Left cardiac atrium (tissue), 4 donors: ENCODE results near the gene XPNPEP1. TPM values are rescaled to one million over a fixed set of nuclear protein-coding genes. Genes with fewer than 3 reads are reported as not detected.

Source experiments
- ATAC-seq, 2 donors: fragments of 200-7000 bp; cut with Tn5 transposase; one replicate each; pipeline ENCODE4 v1.9.1; 2020; ENCODE audit warnings: mild to moderate bottlenecking in 2 of 2, moderate library complexity in 2 of 2
- DNase-seq: peaks from one replicate; pipeline ENCODE4 v3.0.0-alpha.2; 2020
- intact Hi-C, 2 donors: fragments of 100-400 bp; cut with DNase I; formaldehyde crosslinking; loops; one replicate each; pipeline versions ENCODE4 v1.14.1 to v1.15.1; 2022 to 2023
- long read RNA-seq: library from polyadenylated mRNA; unstranded; transcript quantifications from one replicate; pipeline ENCODE4 v2.0.0, GENCODE V29; 2021
- total RNA-seq, 2 donors: library from RNA; stranded (reverse); fragmentation: NEBNext Ultra II Directional; extraction: Animal tissue kit (Norgen Biotek cat#: 25700); gene quantifications; one replicate each; pipeline ENCODE4 v1.2.1, GENCODE V29; 2021
- donor health status: DM: no; HTN: yes; CAD: no.
- donor health status: DM: no; HTN: yes; CAD: no; lungs with severe emphysema.
- donor health status: DM: yes; HTN: yes; CAD: no.
- donor health status: Dilated cardiomyopathy.

Gene XPNPEP1
- 10 to 100 TPM; 36.3 to 40.7 TPM for total RNA-seq
- long read RNA-seq, transcript XPNPEP1-218 (21 exons, 2,539 nt): major isoform, 66 of 88 reads
- long read RNA-seq, partial matches to known transcripts: 3 of 88 reads
- long read RNA-seq, other reads (novel, unspliced or antisense): 16 of 88 reads

DNA sequence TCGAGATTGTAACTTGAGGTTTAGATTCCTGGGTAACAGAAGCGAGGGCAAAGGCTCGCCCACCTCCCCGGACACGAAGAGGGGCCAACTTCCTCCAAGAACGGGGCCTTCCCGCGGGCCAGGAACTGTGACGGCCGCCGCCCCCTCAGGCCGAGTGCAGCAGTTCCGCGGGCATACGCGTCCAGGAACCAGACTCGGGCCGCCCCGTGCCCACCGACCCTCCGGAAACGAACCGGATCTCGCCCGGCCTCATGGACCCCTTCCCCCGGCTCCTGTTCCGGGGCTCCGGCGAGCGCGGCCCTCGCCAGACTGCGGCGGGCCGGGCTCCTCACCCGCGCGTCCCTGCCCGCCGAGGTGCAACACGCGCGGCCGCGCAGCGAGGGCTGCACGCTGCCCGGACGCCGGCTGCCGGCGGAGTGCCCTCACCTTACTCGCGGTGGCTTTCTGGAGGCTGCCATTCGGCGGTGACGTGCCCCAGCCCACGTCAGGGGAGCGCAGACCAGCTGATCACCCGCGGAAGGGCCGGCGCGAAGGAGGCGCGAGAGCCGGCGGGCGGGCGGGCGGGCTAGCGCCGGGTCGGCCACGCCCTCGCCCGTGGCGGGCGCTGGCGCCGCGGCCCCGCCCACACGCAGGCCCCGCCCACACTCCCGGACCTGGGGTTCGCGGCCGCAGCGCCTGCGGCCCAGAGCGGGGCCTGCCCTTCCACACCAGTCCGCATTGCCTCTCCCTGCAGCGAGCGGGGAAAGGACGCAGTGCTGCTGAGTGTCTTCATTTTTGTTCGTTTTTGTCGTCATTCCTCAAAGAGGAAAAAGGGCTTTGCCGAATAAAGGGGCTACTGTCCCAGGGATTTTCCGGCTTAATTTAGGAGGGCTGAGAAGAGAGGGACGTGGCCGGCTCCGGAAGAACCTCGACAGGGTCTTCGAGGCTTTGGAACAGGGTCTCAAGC is at the start of gene XPNPEP1:
TSS of gene XPNPEP1 (minus strand) at position 536 of the 946 bp plus-strand sequence. CDS start at position 458, 78 bp downstream.
- ATAC-seq (peak; percentile 98 to 99), DNase-seq (peak; percentile 92)
- intact Hi-C loops: loop anchor here in 1 of 2 donors (5.0 kb wide), 1 partner anchor 36 kb away; no protein-coding TSS in a partner anchor

- intact Hi-C loops: loop anchor here in 1 of 2 donors (10.0 kb wide), 1 partner anchor 88 kb away; no protein-coding TSS in a partner anchor
- no peak for ATAC-seq
Measured at GRCh38 chr10:109972372-109973001, 49.2 kb upstream of the XPNPEP1 start.

GRCh38 chr10:109971634-109972033 is 48.3 kb upstream of the XPNPEP1 start:
- intact Hi-C loops: loop anchor here in 1 of 2 donors (10.0 kb wide), 1 partner anchor 87 kb away; no protein-coding TSS in a partner anchor
- ATAC-seq: no peak

More at GRCh38 chr10:109972372-109973001, 49.2 kb upstream of the XPNPEP1 start:
- DNase-seq: no peak

DNA sequence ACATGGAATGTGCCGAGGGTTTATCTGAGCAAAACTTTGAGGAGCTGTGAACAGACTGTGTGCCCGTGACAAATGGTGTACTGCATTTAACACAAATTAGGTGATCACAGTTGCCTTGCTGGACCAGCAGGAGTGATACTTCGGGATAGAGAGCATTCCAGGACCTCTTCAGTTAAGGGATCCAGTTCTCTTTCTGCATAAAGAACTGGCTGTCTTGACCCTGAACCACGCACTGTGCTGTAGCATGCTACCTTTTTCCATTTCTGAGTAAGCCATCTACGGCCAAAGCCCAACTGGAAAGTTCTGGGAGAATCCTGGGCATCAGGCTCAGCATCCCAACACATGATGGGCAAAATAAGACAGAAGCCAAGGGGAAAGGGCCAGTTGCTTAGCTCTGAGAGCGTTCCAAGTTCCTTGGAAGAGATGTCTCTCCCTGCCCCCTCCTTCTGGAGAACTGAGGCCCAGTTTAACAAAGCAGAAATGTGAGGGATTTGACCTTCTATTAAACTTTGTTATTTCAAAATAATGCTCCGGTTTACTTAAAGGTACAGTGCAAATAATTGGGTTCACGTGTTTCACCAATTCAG is 46.5 kb upstream of the XPNPEP1 start:
- intact Hi-C loops: loop anchor here in 1 of 2 donors (10.0 kb wide), 1 partner anchor 85 kb away; no protein-coding TSS in a partner anchor
- DNase-seq (no peak), ATAC-seq (no peak)

More at GRCh38 chr10:109971634-109972033, 48.3 kb upstream of the XPNPEP1 start:
- DNase-seq: no peak

DNA sequence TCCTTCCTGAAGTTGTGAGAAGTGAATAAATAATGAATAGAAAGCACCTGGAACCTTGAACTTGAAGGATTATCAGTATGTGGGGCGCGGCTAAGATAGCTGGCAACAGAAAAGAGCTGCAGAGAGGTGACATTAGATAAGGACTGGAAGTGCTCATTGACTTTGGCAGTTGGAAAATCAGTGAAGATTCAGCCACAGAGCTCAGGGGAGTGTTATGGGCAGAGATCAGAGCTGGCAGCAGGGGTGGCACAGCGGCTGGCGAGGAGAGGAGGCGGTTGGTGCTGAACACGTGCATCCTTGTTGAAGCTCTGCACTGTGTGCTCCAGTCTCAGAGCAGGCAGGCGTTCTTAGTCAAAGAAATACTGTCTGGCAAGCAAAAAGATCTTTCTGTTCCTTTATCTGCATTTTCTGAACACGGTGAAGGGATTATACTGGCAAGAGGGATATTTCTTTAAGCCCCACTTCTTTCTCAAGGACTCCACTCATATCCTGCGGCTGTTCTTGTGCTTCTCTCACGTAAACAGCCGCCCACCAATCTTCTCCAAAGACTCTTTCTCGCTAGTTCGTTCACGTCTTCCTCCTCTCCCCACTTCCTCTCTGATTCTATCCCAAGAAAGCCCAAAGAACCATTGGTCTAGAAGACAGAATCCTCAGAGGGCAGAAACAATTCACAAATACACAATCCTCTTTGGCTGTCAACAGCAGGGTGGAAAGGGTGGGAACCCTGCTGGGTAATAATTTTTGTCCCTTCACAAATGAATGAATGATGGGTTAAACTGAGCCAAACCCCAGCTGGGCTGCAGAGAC is 45.8 kb upstream of the XPNPEP1 start:
- ATAC-seq (peak; percentile 42 to 68), DNase-seq (no peak)
- intact Hi-C loops: no loop called here

DNA sequence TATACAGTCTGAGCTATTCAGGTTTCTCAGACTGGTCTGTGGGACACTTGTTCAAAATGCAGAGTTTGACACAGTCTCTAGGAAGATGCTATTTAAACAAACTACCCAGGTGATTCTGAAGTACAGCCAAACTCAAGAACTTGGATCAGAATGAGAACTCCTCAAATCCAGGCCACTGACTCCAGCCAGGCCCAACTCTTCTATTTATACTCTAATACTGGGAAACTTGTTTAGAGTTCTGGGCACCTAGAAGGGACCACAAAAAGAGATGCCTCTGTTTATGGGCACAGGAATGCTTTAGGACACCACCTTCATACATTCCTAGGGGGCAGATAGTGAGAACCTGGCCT is 44.4 kb upstream of the XPNPEP1 start:
- ATAC-seq: no peak
- DNase-seq: no peak
- intact Hi-C loops: no loop called here

DNA sequence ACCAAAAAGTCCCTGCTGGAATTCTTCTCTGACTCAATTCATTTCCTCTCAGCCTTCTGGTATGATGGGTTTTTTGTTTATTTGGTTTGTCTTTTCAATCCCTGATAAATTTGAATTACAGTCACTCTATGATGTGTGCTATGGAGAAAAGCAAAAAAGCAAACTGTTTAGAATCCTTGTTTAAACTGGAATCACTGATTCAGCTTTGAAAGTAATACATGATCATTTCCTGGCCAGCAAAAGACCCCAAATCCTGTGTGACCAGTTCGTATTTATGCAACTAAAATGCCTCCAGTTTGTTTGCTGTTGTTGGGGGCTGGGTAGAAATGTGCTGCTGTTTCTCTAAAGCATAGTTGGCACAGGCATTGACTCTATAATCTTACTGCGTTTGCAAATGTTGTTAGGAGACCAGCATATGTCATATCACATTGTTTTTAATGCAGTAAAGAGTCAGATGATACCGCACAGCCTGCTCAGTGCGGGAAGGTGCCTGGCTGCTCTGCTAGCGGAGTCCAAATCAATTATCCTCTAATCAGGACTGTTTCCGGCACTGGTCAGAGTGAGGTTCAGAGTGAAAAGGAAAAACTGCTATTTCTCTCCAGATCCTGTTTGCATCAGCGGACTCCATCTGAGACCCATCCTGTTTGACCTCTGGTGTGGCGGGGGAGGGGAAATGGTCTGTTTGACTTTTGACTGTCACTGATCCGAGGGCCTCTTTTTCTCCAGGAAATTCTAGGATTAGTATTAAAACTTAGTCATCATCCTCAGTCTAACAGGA is 43.8 kb upstream of the XPNPEP1 start:
- DNase-seq: peak; percentile 34
- intact Hi-C loops: no loop called here
- peak in 1 of 2 donors; percentile 24 for ATAC-seq

GRCh38 chr10:109964318-109964717 is 41.0 kb upstream of the XPNPEP1 start:
- no peak for ATAC-seq

GRCh38 chr10:109963439-109963838 is 40.1 kb upstream of the XPNPEP1 start:
- ATAC-seq (no peak), DNase-seq (no peak)
- intact Hi-C loops: no loop called here

More at GRCh38 chr10:109964318-109964717, 41.0 kb upstream of the XPNPEP1 start:
- intact Hi-C loops: no loop called here
- DNase-seq: no peak

DNA sequence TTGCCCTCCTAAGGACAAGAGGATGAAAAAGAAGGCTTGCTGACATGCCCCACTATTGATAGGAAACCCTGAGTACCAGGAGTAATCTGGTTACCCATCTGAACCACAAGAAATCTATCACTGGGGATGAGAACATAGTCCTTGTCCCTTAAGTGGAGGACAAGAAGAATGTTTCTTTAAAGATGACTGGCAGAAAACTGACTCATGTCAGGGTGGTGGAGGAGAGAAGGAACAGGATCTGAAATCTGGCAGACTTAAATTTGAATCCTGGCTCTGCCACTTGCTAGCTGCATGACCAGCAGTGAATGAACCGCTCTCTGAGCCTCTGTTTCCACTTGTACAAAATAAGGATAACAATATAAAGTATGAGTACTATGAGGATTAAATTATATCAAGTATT is 38.9 kb upstream of the XPNPEP1 start:
- intact Hi-C loops: no loop called here
- ATAC-seq: no peak
- no peak for DNase-seq

GRCh38 chr10:109961174-109962001 is 38.1 kb upstream of the XPNPEP1 start:
- DNase-seq (no peak), ATAC-seq (no peak)
- intact Hi-C loops: no loop called here

GRCh38 chr10:109960682-109961081 is 37.4 kb upstream of the XPNPEP1 start:
- ATAC-seq (no peak), DNase-seq (no peak)
- intact Hi-C loops: no loop called here

DNA sequence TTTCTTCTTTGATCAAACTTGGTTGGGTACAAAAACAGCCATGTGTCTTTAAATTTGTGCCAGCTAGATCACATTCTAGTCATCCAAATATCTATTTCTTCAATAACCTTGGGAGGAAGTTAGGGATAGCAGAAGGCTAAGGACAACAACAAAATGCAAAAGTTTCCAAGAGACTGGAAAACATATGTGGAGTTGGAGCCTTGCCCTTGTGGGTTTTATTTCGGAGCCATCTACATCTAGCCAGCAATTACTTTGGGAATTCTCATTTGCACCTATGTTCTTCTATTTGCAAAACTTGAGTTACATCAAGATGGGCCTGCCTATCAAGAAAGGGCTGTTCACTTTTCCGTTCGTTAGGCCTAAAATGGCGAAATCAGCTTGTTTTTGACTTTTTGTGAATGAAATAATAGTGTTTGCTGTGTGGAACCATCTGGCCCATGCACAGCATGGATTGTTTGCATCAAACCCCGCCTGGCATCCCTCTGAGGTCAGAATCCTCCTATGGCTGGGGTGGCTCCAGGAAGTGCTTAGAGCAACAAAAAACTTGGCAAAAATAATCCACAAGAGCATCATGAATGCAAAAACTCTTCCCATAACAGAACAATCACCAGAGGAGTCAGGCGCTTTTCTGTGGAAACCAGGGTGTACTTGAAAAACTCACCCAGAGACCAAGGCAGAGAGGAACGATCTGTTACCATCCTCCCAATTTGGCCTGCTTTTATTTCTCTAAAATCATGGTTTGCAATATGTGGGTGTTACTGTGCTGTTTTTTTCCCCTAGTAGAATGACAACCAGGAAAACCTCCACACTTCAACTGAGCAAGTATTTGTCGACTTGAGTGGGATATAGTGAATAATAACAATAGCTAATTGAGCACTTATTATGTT is 36.2 kb upstream of the XPNPEP1 start:
- ATAC-seq: no peak
- DNase-seq: no peak
- intact Hi-C loops: no loop called here

DNA sequence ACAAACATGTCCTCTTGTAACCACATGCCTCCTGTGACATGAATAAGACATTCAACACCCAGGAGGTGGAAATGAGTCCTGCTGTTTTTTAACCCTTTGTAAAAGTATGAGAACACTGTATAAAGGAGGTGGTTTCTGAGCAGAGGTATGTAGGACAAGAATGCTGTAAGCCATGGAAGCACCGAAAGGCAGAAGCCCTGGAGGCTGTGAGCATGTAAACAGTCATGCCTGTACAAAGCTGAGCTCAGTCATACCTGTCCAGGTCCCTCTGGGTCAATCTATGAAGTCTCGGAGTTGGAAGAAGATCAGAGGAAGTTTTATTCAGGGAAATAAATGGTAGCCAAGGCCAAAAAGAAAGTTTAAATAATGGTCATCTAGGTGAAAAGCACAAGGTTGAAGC is 34.7 kb upstream of the XPNPEP1 start:
- no peak for ATAC-seq
- intact Hi-C loops: no loop called here

GRCh38 chr10:109957092-109957797 is 33.9 kb upstream of the XPNPEP1 start:
- intact Hi-C loops: no loop called here
- no peak for ATAC-seq

More for the DNA sequence above, 34.7 kb upstream of the XPNPEP1 start:
- no peak for DNase-seq

More at GRCh38 chr10:109957092-109957797, 33.9 kb upstream of the XPNPEP1 start:
- DNase-seq: no peak
